K562 (cell line): ENCODE measurements around the gene ZBTB43.

ENCODE experiments used
- ESRRB ChIP-seq: fragments of 250-450 bp; sonication (Bioruptor Pico); IDR thresholded peaks from 2 replicates; pipeline ENCODE4 v1.5.0; 2020; ENCODE audit warnings: mild to moderate bottlenecking, moderate library complexity, borderline replicate concordance
- EZH2 ChIP-seq: IDR thresholded peaks from 2 replicates; pipeline ENCODE4 v1.6.1; 2012; ENCODE audit warnings: low read depth, mild to moderate bottlenecking, inconsistent platforms, low read length, borderline replicate concordance
- HNRNPLL ChIP-seq: fragments of 200-400 bp; formaldehyde crosslinking; IDR thresholded peaks from 2 replicates; pipeline ENCODE4 v1.6.1; 2017; ENCODE audit warnings: low read length, low read depth, mild to moderate bottlenecking; ENCODE audit not compliant: poor library complexity, severe bottlenecking
- NR3C1 ChIP-seq: sonication (generic); formaldehyde crosslinking; IDR thresholded peaks from 2 replicates; pipeline ENCODE4 v1.8.1; 2022; ENCODE audit warnings: missing genetic modification reagents
- POLR2A ChIP-seq: fragments of 450-650 bp; conservative IDR thresholded peaks from 2 replicates; pipeline ENCODE4 v1.6.1; 2016
- POLR2AphosphoS5 ChIP-seq: IDR thresholded peaks from 2 replicates; pipeline ENCODE4 v1.6.1; 2011; ENCODE audit warnings: mild to moderate bottlenecking, low read depth, low read length, moderate library complexity; ENCODE audit not compliant: control insufficient read depth, insufficient read depth
- TEAD2 ChIP-seq: fragments of 450-650 bp; IDR thresholded peaks from 2 replicates; pipeline ENCODE4 v1.6.1; 2016; ENCODE audit warnings: missing genetic modification characterization, control low read depth, missing compliant biosample characterization
- ZNF121 ChIP-seq: sonication (generic); formaldehyde crosslinking; conservative IDR thresholded peaks from 2 replicates; pipeline ENCODE4 v1.8.0; 2022; ENCODE audit warnings: missing genetic modification reagents
- TF ChIP-seq, protein P1 (sequence below): fragments of 450-650 bp; formaldehyde crosslinking; IDR thresholded peaks from 2 replicates; pipeline ENCODE4 v1.4.0; 2020; ENCODE audit warnings: mild to moderate bottlenecking, moderate library complexity
- TF ChIP-seq, protein P2 (sequence below), 3 experiments: IDR thresholded peaks in 2 of 3; conservative IDR thresholded peaks in 1 of 3; 2 replicates each; pipeline ENCODE4 v1.5.1; 2011 to 2012; ENCODE audit warnings: low read length in 3 of 3, mild to moderate bottlenecking in 3 of 3, control low read depth in 2 of 3, improper control_type of control experiment in 1 of 3, inconsistent platforms in 1 of 3, low read depth in 1 of 3, mixed read lengths in 1 of 3, moderate library complexity in 1 of 3; ENCODE audit not compliant: insufficient read depth in 2 of 3
- TF ChIP-seq, protein P3 (sequence below): sonication (generic); formaldehyde crosslinking; IDR thresholded peaks from 2 replicates; pipeline ENCODE4 v1.8.0; 2022; ENCODE audit warnings: mild to moderate bottlenecking, missing genetic modification reagents
- TF ChIP-seq, protein P4 (sequence below): fragments of 250-450 bp; sonication (Bioruptor Pico); IDR thresholded peaks from 2 replicates; pipeline ENCODE4 v1.4.0; 2020; ENCODE audit warnings: mild to moderate bottlenecking
- TF ChIP-seq, protein P5 (sequence below): fragments of 250-450 bp; sonication (Bioruptor Pico); IDR thresholded peaks from 2 replicates; pipeline ENCODE4 v1.8.0; 2021; ENCODE audit warnings: borderline replicate concordance, mild to moderate bottlenecking, moderate library complexity; ENCODE audit not compliant: poor library complexity, severe bottlenecking

DNA sequence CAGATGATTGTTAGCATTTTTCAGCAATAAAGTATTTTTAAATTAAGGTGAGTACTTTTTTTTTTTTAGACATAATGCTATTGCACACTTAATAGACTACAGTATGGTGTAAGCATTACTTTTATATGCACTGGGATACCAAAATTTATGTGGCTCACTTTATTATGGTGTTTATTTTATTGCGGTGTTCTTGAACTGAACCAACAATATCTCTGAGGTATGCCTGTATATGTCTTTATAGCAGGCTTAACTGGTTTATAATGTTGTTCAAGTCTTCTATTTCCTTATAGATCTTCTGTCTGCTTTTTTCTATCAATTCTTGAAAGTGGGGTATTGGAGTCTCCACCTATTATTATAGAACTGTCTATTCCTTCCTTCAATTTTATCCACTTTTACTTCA lies 18.0 kb downstream of the ZBTB43 start:
- TF ChIP-seq ESRRB (no peak), TEAD2 (tag) (no peak), POLR2A (no peak), EZH2 (no peak), HNRNPLL (no peak), NR3C1 (CRISPR knock-in tag) (no peak), POLR2AphosphoS5 (no peak), ZNF121 (no peak)
- TF ChIP-seq, protein P1, sequence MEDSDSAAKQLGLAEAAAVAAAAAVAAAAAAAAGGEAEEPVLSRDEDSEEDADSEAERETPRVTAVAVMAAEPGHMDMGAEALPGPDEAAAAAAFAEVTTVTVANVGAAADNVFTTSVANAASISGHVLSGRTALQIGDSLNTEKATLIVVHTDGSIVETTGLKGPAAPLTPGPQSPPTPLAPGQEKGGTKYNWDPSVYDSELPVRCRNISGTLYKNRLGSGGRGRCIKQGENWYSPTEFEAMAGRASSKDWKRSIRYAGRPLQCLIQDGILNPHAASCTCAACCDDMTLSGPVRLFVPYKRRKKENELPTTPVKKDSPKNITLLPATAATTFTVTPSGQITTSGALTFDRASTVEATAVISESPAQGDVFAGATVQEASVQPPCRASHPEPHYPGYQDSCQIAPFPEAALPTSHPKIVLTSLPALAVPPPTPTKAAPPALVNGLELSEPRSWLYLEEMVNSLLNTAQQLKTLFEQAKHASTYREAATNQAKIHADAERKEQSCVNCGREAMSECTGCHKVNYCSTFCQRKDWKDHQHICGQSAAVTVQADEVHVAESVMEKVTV (CRISPR knock-in tag) = no peak
- TF ChIP-seq, protein P2, sequence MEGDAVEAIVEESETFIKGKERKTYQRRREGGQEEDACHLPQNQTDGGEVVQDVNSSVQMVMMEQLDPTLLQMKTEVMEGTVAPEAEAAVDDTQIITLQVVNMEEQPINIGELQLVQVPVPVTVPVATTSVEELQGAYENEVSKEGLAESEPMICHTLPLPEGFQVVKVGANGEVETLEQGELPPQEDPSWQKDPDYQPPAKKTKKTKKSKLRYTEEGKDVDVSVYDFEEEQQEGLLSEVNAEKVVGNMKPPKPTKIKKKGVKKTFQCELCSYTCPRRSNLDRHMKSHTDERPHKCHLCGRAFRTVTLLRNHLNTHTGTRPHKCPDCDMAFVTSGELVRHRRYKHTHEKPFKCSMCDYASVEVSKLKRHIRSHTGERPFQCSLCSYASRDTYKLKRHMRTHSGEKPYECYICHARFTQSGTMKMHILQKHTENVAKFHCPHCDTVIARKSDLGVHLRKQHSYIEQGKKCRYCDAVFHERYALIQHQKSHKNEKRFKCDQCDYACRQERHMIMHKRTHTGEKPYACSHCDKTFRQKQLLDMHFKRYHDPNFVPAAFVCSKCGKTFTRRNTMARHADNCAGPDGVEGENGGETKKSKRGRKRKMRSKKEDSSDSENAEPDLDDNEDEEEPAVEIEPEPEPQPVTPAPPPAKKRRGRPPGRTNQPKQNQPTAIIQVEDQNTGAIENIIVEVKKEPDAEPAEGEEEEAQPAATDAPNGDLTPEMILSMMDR (IDR thresholded peaks at IDR 0.05 in 2 of 3, conservative IDR thresholded peaks at IDR 0.05 in 1 of 3; ENCODE audit: insufficient read depth in 2 of 3, low read depth in 1 of 3, low read length in 3 of 3) = no peak
- TF ChIP-seq, protein P3, sequence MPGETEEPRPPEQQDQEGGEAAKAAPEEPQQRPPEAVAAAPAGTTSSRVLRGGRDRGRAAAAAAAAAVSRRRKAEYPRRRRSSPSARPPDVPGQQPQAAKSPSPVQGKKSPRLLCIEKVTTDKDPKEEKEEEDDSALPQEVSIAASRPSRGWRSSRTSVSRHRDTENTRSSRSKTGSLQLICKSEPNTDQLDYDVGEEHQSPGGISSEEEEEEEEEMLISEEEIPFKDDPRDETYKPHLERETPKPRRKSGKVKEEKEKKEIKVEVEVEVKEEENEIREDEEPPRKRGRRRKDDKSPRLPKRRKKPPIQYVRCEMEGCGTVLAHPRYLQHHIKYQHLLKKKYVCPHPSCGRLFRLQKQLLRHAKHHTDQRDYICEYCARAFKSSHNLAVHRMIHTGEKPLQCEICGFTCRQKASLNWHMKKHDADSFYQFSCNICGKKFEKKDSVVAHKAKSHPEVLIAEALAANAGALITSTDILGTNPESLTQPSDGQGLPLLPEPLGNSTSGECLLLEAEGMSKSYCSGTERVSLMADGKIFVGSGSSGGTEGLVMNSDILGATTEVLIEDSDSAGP = no peak
- TF ChIP-seq, protein P4, sequence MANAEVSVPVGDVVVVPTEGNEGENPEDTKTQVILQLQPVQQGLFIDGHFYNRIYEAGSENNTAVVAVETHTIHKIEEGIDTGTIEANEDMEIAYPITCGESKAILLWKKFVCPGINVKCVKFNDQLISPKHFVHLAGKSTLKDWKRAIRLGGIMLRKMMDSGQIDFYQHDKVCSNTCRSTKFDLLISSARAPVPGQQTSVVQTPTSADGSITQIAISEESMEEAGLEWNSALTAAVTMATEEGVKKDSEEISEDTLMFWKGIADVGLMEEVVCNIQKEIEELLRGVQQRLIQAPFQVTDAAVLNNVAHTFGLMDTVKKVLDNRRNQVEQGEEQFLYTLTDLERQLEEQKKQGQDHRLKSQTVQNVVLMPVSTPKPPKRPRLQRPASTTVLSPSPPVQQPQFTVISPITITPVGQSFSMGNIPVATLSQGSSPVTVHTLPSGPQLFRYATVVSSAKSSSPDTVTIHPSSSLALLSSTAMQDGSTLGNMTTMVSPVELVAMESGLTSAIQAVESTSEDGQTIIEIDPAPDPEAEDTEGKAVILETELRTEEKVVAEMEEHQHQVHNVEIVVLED (CRISPR knock-in tag) = no peak
- TF ChIP-seq, protein P5, sequence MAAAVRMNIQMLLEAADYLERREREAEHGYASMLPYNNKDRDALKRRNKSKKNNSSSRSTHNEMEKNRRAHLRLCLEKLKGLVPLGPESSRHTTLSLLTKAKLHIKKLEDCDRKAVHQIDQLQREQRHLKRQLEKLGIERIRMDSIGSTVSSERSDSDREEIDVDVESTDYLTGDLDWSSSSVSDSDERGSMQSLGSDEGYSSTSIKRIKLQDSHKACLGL = no peak
